GM12878 (cell line): Measurements from ENCODE around the gene KIAA0319L. TPM values are rescaled to one million over a fixed set of nuclear protein-coding genes. Genes with fewer than 3 reads are reported as not detected.

Experiments
- ATAC-seq: fragments of 200-7000 bp; cut with Tn5 transposase; 3 replicates; pipeline ENCODE4 v1.9.1; 2020; ENCODE audit warnings: mild to moderate bottlenecking, moderate library complexity
- BruUV-seq: library from RNA; stranded (reverse); fragments of 400-500 nt; replicated peaks from 2 replicates; lab custom pipeline; 2021; lab: Mats Ljungman, UMichigan
- CTCF ChIA-PET: fragments of 300-600 bp; sonication (Branson Sonifier 250); formaldehyde crosslinking; extraction: SDS; loops from one replicate; lab custom pipeline; 2021; ENCODE audit warnings: inconsistent platforms; lab: Yijun Ruan, JAX
- POLR2A ChIA-PET: fragments of 350-600 bp; formaldehyde crosslinking; extraction: SDS; loops from one replicate; lab custom pipeline; 2021; ENCODE audit warnings: inconsistent platforms; lab: Charles Lee
- RAD21 ChIA-PET: fragments of 300-600 bp; sonication (Branson Sonifier 250); formaldehyde crosslinking; loops from one replicate; lab custom pipeline; 2023; ENCODE audit warnings: antibody characterized with exemption; ENCODE audit not compliant: unreplicated experiment; lab: Charles Lee
- SMC1A ChIA-PET: fragments of 300-600 bp; sonication (Branson Sonifier 250); formaldehyde crosslinking; loops from one replicate; lab custom pipeline; 2023; ENCODE audit not compliant: unreplicated experiment, uncharacterized antibody; lab: Charles Lee
- DNase-seq: peaks from one replicate; pipeline ENCODE4 v3.0.0-alpha.2; 2011; ENCODE audit warnings: low read depth, low spot score
- FAIRE-seq: peaks from 3 replicates; lab custom pipeline; 2011; peaks lifted over from hg19 to GRCh38; lab: Jason Lieb, UNC
- H2AFZ ChIP-seq: 2 replicates; pipeline ENCODE4 v1.6.0; 2011; ENCODE audit warnings: low read depth, low read length, control low read depth; ENCODE audit not compliant: control insufficient read depth
- H3K27ac ChIP-seq: 2 replicates; pipeline ENCODE4 v1.5.1; 2011; ENCODE audit warnings: control low read depth; ENCODE audit not compliant: control insufficient read depth, insufficient read depth
- H3K27me3 ChIP-seq, 2 experiments: replicated peaks in 1 of 2; 2 replicates each; pipeline versions ENCODE4 v1.6.0 to v1.6.1; 2011; ENCODE audit warnings: low read length in 1 of 2; ENCODE audit not compliant: control insufficient read depth in 2 of 2, insufficient read depth in 2 of 2
- H3K36me3 ChIP-seq, 2 experiments: 2 replicates each; pipeline ENCODE4 v1.5.1; 2011; ENCODE audit warnings: low read length in 1 of 2; ENCODE audit not compliant: control insufficient read depth in 2 of 2, insufficient read depth in 2 of 2
- H3K4me1 ChIP-seq: 2 replicates; pipeline ENCODE4 v1.6.1; 2011; ENCODE audit warnings: mild to moderate bottlenecking, low read length, moderate library complexity, mixed read lengths; ENCODE audit not compliant: control insufficient read depth, insufficient read depth
- H3K4me2 ChIP-seq: 2 replicates; pipeline ENCODE4 v1.6.0; 2011; ENCODE audit warnings: control low read depth; ENCODE audit not compliant: control insufficient read depth, insufficient read depth
- H3K4me3 ChIP-seq: fragments of 200-600 bp; sonication (generic); 2 replicates; pipeline ENCODE4 v1.5.1; 2016
- H3K79me2 ChIP-seq: 2 replicates; pipeline ENCODE4 v1.6.0; 2011; ENCODE audit warnings: low read length; ENCODE audit not compliant: control insufficient read depth, insufficient read depth
- H3K9ac ChIP-seq: 2 replicates; pipeline ENCODE4 v1.8.0; 2011; ENCODE audit warnings: low read length, control low read depth, mixed read lengths; ENCODE audit not compliant: control insufficient read depth, insufficient read depth
- H3K9me3 ChIP-seq: replicated peaks from 3 replicates; pipeline ENCODE4 v1.5.1; 2011; ENCODE audit warnings: mild to moderate bottlenecking, low read length; ENCODE audit not compliant: control insufficient read depth, insufficient read depth
- H4K20me1 ChIP-seq: 2 replicates; pipeline ENCODE4 v1.6.0; 2011; ENCODE audit not compliant: control insufficient read depth, insufficient read depth
- DPF2 ChIP-seq: fragments of 450-650 bp; IDR thresholded peaks from 2 replicates; pipeline ENCODE4 v1.6.1; 2017; ENCODE audit warnings: mild to moderate bottlenecking
- IRF3 ChIP-seq: fragments of 450-650 bp; IDR thresholded peaks from 2 replicates; pipeline ENCODE4 v1.6.1; 2014; ENCODE audit warnings: mild to moderate bottlenecking
- RB1 ChIP-seq: fragments of 450-650 bp; formaldehyde crosslinking; IDR thresholded peaks from 2 replicates; pipeline ENCODE4 v1.6.1; 2017; ENCODE audit warnings: mild to moderate bottlenecking, borderline replicate concordance
- RBBP5 ChIP-seq: fragments of 200-600 bp; sonication (generic); conservative IDR thresholded peaks from 2 replicates; pipeline ENCODE4 v1.6.1; 2016
- SMAD1 ChIP-seq: fragments of 450-650 bp; IDR thresholded peaks from 2 replicates; pipeline ENCODE4 v1.6.1; 2018; ENCODE audit warnings: mild to moderate bottlenecking, low read depth; ENCODE audit not compliant: partially characterized antibody
- USF2 ChIP-seq: IDR thresholded peaks from 2 replicates; pipeline ENCODE4 v1.6.1; 2011; ENCODE audit warnings: low read depth, low read length, improper control_type of control experiment, borderline replicate concordance
- WGBS: methylation state at CpG from one replicate; pipeline ENCODE4 v1.1.6; 2016; ENCODE audit warnings: low lambda C conversion rate; ENCODE audit not compliant: insufficient replicate concordance, insufficient coverage; ENCODE audit errors: missing lambda C conversion rate; 5-methylcytosine and 5-hydroxymethylcytosine counted together
- in situ Hi-C: fragments of 300-500 bp; cut with MboI; formaldehyde crosslinking; loops from 9 replicates; pipeline ENCODE4 v1.14.3; 2018; ENCODE audit warnings: mixed read lengths
- intact Hi-C: fragments of 100-400 bp; cut with micrococcal nuclease; formaldehyde crosslinking; loops from one replicate; pipeline ENCODE4 v1.14.2; 2022; ENCODE audit not compliant: unreplicated experiment
- polyA plus RNA-seq, 11 experiments: library from polyadenylated mRNA; depleted of rRNA in 4 of 11; unstranded in 6 of 11; stranded (reverse) in 5 of 11; fragments of >200 nt; fragmentation: Nextera tagmentation in 4 of 11; fragmentation: Illumina TruSeq in 1 of 11; extraction: Ambion mirVana in 4 of 11; extraction: Trizol in 1 of 11; gene quantifications; 1 replicate in 1 of 11; 2 replicates in 10 of 11; pipeline versions ENCODE4 v1.2.1 to v1.2.3, GENCODE V29; 2011 to 2016; ENCODE audit warnings: inconsistent platforms in 2 of 11, missing spikeins in 2 of 11, low read depth in 1 of 11
- total RNA-seq, 4 experiments: library from RNA; depleted of rRNA in 3 of 4; stranded (reverse); fragments of >200 nt in 3 of 4; fragmentation: Illumina TruSeq in 1 of 4; extraction: Trizol in 1 of 4; gene quantifications; 2 replicates each; pipeline versions ENCODE4 v1.2.1 to v1.2.3, GENCODE V29; 2013 to 2021

Gene KIAA0319L
- total and polyA plus RNA-seq, 10 of the 15 experiments (the other 5 are each of a cell fraction or from before 2014, with no cell fraction given) = 2.6 to 57.8 (median 25.4) TPM

GRCh38 chr1:35497571-35497970 is 59.6 kb downstream of the KIAA0319L start:
- H3K27me3 ChIP-seq = no peaks in the 10 kb centered on the region
- no peak overlapping the region for H2AFZ ChIP-seq
- no peak overlapping the region for H3K9ac ChIP-seq
- no peak for FAIRE-seq
- no peak overlapping the region for H3K27ac ChIP-seq
- intact Hi-C loops = no loop called here
- TF ChIP-seq RB1 = no peak
- H3K4me1 ChIP-seq = no peaks in the 10 kb centered on the region
- ATAC-seq = no peak
- no peaks in the 10 kb centered on the region; a peak in 2 of 4 replicates for H3K36me3 ChIP-seq
- no peaks in the 10 kb centered on the region; the same call in none of the 2 replicates for H3K79me2 ChIP-seq
- no peaks in the 10 kb centered on the region for H4K20me1 ChIP-seq
- SMC1A ChIA-PET = no interaction called here
- in situ Hi-C loops = no loop called here
- POLR2A ChIA-PET = no interaction called here
- H3K4me3 ChIP-seq = no peak overlapping the region
- BruUV-seq = no TSS peak
- DNase-seq = no peak
- no peak overlapping the region for H3K4me2 ChIP-seq
- RAD21 ChIA-PET = interaction anchor here (3.0 kb wide), 1 partner anchor 46 kb away, joined by 16 read pairs; no protein-coding TSS in a partner anchor
- peaks cover 5% of the 10 kb centered on the region; the same call in 2 of the 3 replicates for H3K9me3 ChIP-seq
- CTCF ChIA-PET = interaction anchor here (1.6 kb wide), 1 partner anchor 46 kb away, joined by 4 read pairs; no protein-coding TSS in a partner anchor
- 100% methylated on average over 2 of the region's 2 CpGs for WGBS

- Histone ChIP-seq H3K36me3 (no peaks in the 10 kb centered on the region; a peak in 1 of 4 replicates), H3K79me2 (no peaks in the 10 kb centered on the region; the same call in 1 of the 2 replicates), H3K4me3 (no peak overlapping the region), H3K27ac (no peak overlapping the region), H3K4me2 (no peak overlapping the region), H2AFZ (no peak overlapping the region), H4K20me1 (no peaks in the 10 kb centered on the region), H3K4me1 (0 out of 2 replicates have a peak, but pooled peaks cover 3% of the 10 kb centered on the region), H3K27me3 (no peaks in the 10 kb centered on the region), H3K9ac (no peak overlapping the region), H3K9me3 (peaks cover 17% of the 10 kb centered on the region)
- ChIA-PET SMC1A (interaction anchor here (0.6 to 3.3 kb wide), 7 partner anchors 10 to 49 kb away, joined by 3 to 16 read pairs (median 4); no protein-coding TSS in a partner anchor), CTCF (interaction anchor here (1.6 kb wide), 1 partner anchor 15 kb away, joined by 4 read pairs; no protein-coding TSS in a partner anchor), RAD21 (interaction anchor here (0.9 kb wide), 1 partner anchor 39 kb away, joined by 3 read pairs; no protein-coding TSS in a partner anchor), POLR2A (no interaction called here)
- TF ChIP-seq SMAD1 (no peak), RBBP5 (no peak), DPF2 (no peak), USF2 (no peak), IRF3 (no peak)
- in situ Hi-C loops (no loop called here), intact Hi-C loops (no loop called here)
- WGBS = 11% methylated on average over 1 of the region's 1 CpG
- FAIRE-seq = no peak
- no peak for ATAC-seq
- DNase-seq = no peak
- no TSS peak for BruUV-seq
Measured at GRCh38 chr1:35490250-35490649, 67.0 kb downstream of the KIAA0319L start.
